Iris pigment epithelial cell (primary cell): ENCODE measurements around the gene TMC5.

Source experiments
- DNase-seq: peaks from one replicate; pipeline ENCODE4 v3.0.0-alpha.2; 2011; ENCODE audit warnings: low read depth

Gene TMC5

DNA sequence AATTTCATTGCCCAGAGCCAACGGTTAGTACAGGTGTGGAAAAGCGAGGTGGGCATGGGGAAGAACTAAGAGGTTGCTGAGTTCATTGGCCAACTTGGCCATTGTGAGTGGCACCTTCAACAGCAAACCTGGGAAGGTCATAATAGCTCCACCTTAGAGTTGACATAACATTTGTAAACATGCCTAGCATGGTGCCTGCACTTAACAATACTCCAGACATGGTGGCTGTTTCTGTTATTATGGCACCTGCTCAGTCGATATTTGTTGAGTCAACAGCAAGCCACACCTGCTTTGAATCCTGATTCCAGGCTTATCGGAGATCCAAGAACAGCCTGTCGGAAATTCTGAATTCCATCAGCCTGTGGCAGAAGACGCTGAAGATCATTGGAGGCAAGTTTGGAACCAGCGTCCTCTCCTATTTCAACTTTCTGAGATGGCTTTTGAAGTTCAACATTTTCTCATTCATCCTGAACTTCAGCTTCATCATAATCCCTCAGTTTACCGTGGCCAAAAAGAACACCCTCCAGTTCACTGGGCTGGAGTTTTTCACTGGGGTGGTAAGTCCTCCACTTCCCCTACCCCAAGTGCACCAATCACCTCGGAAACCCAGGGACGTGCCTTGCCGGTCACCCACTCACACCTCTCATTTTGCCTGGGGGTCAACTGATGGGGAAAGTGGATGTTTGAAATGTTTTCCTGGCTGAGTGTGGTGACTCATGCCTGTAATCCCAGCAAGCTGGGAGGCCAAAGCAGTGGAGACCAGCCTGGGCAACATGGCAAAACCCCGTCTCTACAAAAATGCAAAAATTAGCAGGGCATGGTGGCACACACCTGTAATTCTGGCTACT is 46.0 kb downstream of the TMC5 start:
- DNase-seq, result no peak

DNA sequence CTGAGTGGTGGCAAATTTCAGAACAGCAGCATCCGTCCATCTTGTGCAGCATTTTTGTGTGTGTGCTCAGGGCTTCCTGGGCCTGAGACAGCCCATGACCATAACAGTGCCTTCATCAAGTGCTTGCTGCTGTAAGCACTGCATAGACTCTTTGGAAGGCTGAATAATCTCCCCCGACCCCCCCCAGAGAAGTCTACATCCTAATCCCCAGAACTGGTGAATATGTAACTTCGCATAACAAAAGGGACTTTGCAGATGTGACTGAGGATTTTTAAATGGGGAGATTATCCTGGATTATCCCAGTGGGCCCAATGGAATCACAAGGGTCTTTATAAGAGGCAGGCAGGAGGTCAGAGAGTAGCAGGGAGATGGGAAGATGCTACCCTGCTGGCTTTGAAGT is 50.6 kb downstream of the TMC5 start:
- no peak for DNase-seq

DNA sequence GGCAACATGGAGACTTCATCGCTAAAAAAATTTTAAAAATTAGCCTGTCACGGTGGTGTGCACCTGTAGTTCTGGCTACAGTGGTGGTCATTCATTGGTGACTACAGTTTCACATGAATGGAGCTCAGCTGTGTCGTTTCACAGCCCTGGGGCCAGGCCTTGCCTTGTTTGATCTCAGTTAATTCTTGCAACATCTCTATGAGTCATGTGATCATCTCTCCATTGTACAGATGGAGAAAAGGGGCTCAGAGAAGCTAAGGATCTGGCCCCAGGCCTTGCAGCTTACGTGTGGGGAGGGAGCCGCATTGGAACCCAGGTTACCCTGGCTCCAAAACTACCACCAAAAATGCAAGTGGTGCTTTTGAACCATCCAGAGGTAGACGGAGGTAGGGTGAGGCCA is 54.8 kb downstream of the TMC5 start:
- no peak for DNase-seq

- DNase-seq, result no peak
These were observed 56.9 kb downstream of the TMC5 start for GRCh38 chr16:19474617-19475016.

DNA sequence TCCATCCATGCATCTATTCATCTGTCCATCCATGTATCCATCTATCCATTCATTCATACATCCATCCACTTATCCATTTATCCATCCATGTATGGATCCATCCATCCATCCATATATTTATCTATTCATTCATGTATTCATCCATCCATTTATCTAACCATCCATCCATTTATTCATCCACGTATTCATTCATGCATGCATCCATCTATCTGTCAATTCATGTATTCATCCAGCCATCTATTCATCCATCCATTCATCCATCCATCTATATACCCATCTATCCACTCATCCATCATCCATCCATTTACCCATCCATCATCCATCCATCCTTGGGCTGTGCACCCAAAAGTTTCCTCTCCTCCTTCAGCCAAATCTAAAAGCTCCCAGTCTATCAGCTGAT is 60.8 kb downstream of the TMC5 start:
- DNase-seq, result no peak

DNA sequence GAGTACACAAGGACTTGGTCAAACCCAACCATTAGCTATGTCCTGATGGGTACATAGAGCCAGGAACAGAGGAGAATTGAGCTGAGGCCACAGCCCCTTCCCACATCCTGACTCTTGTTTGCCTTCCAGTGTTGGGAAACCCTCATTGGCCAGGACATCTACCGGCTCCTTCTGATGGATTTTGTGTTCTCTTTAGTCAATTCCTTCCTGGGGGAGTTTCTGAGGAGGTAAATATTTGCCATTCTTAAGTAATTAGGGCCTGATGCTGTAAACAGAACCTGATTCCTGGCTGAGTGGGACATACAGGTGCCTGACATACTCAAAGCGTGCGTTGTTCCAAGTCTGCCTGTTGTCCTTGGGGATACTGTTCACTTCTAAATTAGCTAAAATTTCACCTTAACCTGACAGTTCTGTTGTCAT is 61.6 kb downstream of the TMC5 start:
- no peak for DNase-seq

- DNase-seq, result peak; percentile 10
These were observed 63.6 kb downstream of the TMC5 start for GRCh38 chr16:19481296-19481695.

- DNase-seq, result no peak
These were observed 64.1 kb downstream of the TMC5 start for GRCh38 chr16:19481769-19482168.

DNA sequence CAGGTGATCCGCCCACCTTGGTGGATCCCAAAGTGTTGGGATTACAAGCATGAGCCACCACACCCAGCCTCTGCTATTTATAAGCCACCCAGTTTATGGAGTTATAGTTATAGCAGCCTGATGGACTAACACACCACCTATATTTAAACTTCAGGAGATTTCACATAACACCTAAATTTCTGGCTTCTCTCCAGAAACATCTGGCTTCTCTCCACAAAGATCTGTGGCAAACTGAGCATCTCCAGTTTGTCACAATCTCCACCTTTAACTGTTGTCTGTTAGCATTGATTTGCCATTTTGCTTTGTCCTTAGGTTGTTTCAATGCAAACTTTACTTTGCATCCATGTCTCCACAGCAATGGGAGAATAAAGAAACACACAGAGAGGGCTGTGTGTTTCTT is 64.6 kb downstream of the TMC5 start:
- no peak for DNase-seq

- DNase-seq, result no peak
These were observed 66.4 kb downstream of the TMC5 start for GRCh38 chr16:19484096-19484495.

DNA sequence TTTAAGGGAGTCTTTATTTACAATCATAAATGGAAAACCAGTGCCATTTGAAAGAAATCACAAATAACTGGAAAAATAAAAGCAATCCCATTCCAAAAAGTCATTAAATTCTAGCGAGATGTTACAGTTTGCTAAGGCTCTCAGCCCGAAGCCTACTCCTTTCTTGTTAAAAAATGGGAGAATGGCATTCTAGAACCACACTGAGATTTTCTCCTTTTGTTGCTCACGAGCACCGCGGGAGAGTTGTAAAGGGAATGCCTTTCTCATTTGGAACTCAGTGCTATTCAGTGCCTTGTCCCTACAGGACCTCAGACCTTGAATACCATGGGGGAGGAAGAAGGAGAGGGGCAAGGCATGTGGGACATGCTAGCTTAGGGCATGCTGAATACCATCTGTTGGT is 67.9 kb downstream of the TMC5 start:
- DNase-seq, result no peak

- DNase-seq, result no peak
These were observed 68.4 kb downstream of the TMC5 start for GRCh38 chr16:19486051-19486450.

DNA sequence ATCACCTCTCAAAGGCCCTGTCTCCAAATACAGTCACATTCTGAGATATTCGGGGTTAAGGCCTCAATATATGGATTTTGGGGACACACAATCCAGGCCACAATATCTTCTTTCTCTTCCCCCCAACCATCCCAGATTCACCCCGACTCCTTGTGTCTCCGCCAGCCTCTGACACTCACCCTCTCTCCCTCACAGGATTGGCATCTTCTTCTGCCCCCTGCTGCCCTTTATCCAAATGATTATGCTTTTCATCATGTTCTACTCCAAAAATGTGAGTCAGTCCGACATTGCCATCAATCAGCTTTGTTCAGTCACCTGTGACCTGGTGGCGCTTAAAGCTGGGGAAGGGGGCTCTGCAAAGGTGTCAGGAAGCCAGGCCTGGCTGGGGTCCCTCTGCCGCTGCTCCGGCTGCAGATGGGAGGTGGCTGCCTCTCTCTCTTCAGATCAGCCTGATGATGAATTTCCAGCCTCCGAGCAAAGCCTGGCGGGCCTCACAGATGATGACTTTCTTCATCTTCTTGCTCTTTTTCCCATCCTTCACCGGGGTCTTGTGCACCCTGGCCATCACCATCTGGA is 69.2 kb downstream of the TMC5 start:
- no peak for DNase-seq

GRCh38 chr16:19488213-19488640 is 70.5 kb downstream of the TMC5 start:
- DNase-seq, result no peak

- DNase-seq, result no peak
These were observed 72.9 kb downstream of the TMC5 start for GRCh38 chr16:19490619-19491018.

DNA sequence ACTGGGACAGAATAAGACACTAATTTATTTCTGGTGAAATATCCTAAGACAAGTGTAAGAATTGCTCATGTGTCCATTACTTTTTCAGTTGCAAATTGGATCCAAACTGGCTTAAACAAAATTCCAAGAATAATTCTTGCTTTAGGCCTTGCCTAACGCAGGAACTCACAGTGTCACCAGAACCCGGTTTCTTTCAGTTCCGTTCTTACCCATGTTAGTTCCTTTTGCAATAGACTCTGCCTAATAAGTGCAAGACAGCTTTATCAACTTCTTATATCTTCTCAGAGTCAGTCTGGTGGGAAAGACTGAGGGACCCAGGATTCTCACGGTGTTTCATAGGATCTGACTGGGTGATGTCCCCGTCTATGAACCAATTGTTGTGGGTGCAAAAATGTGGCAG is 79.5 kb downstream of the TMC5 start:
- DNase-seq, result no peak

DNA sequence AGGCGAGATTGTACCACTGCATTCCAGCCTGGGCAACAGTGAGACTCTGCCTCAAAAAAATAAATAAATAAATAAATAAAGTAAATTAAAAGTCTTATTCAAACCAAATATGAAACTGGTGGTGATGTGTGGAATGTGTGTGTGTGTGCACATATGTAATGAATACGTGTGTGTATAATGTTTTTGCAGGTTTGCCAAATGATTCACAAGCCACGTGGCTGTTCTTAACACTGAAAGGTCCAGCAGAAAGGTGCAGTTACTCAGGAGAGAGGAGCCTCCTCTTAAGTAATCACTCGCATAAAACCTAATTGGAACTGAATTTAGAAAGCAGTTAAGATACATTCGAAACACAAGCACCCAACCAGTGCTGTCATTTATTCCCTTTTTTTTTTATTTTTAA is 81.3 kb downstream of the TMC5 start:
- no peak for DNase-seq

DNA sequence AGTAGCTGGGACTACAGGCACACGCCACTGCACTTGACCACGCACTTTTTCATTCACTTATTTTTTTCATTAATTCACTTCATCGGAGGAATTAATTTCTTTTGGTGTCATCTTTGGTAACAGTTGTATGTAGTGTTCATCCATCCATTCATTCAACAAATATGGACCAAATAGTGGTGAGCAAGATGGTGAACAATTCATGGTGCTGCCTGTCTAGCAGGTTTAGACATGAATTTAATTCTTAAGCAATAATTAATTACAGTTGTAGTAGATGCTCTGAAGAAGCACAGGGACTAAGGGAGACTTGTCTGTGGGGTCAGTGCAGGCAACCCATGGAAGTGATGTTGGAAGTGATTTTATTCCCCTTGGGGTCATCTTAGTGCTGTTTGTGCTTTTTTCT is 81.8 kb downstream of the TMC5 start:
- no peak for DNase-seq

DNA sequence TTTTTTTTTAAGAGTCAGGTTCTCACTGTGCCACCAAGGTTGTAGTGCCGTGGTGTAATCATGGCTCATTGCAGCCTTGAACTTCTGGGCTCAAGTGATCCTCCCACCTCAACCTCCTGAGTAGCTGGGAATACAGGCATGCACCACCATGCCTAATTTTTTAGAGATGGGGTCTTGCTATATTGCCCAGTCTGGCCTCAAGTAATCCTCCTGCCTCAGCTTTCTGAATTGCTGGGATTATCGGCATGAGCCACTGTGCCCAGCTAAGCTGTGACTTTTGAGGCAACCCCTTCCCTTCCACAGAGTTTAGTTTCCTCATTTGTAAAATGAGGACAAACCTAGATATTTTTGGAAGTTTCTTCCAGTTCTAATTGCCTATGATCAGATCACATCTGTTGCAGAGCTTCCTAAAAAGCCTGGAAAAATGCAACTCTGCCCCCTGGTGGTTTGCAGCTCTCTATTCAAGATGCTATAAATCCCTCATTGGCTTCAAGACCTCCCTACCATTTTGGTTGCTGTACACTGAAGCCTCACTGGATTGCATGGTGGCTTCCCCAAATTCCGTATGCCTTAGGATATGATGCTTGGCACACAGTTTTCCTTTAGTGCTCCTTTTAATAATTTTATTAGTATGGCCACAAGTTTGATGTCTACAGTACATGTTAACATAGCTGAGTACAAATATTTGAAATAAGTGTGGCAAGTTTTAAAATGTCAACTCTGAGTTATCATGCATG is 84.9 kb downstream of the TMC5 start:
- DNase-seq, result peak; percentile 77

DNA sequence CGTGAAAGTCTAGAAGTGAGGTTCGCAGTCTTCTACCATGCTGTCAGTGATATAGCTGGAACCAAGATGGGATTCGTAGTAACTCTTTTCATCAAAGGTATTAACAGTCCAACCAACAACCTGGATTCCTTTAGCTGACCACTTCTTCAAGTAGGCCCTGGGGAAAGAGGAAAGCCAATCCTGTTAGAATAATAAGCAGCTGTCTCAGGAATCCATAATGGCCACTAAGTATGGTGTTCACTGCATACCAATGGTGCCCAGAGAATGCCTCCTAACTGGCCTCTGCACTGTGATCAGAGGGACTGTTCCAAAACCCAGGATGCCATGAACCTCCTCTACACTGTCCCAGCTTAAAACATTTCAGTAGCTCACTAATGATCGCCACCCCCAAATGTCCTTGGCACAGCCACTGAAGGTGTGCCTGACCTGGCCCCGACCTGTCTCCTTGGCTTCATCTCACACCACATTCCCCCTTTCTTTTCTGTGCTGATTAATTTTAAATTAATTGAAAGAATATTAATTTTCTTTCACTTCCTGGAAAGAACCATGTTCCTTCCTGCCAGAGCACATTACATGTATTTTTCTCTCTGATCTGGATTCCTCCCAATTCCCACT is 85.9 kb downstream of the TMC5 start:
- no peak for DNase-seq

DNA sequence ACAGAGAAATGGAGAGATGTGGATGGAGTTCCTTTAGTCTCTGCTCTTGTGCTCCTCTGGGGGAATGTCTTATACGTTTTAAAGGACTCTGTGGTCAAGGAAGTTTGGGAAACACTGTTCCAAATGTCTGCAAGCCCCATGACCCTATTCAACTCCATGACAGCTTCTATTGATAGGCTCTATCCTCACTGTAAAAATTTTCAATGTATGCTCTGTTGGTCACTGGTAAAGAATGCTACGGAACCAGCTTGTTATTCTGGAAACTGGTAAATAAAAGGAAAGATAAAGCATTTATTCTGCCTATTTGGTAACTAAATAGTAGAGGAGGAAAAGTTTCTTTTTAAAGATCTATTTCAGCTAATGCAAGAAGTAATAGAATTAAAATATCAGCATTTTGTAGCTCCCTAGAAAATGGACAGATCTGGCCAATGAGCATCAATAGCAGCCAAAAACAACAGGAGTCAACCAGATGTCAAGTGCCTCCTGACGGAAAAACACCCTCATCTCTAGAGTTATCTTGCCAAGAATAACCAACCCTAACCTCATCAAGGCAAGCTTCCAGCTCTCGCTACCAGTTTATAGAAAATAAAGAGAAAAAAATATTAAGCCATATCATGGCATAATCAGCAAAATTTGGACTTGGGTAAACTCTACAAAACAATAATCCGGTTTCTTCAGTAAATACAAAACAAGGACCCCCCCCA is 88.1 kb downstream of the TMC5 start:
- peak; percentile 88 for DNase-seq

DNA sequence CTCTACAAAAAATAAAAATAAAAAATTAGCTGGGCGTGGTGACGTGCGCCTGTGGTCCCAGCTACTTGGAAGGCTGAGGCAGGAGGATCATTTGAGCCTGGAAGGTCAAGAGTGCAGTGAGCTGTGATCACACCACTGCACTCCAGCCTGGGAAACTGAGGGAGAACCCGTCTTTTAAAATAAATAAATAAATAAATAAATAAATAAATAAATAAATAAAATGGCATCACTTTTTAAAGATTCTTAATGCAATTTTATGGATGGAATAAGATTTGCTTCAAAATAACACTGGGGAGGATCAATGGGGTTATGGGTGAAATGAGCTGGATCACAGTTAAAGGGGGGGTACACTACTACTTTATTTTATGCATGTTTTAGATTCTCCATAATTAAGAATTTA is 89.3 kb downstream of the TMC5 start:
- no peak for DNase-seq
